ENCODE data around the gene PIP. TPM values are rescaled to one million over a fixed set of nuclear protein-coding genes. Genes with fewer than 3 reads are reported as not detected.
"Not testable (repeated sequence)": the region's sequence is repeated elsewhere in the genome, so short reads cannot be mapped to it uniquely, and the experiment has no call there.

Gene PIP
- total RNA-seq, 1 experiment from 2014 or later: not detected

DNA sequence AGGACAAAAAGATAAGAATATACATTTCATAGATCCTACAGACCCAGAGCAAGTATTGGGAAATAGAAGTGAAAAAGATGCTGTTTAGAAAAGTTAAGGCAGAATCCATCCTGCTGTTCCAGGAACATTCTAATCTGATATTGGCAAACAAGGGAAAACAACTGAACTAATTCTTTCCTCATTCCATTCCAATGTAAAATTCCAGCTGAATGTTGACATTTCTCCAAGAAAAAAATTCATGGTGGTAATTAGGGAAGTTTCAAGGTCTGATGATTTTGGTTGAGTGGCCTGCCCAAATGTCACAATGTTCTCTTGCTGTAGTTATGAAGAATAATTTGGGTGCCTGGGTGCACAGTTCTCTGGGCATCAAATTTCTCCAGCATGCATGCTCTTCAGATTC, 15.2 kb downstream of the PIP start:
- ChIA-PET CTCF (interaction anchor here (0.6 kb wide), 1 partner anchor 61 kb away, joined by 5 read pairs; no protein-coding TSS in a partner anchor), POLR2A (no interaction called here)
- BruUV-seq (replicated peaks): no TSS peak
- Mint-ChIP-seq H3K27ac (ENCODE audit: low read depth, unreplicated experiment) (no peak overlapping the region), H3K36me3 (ENCODE audit: insufficient read depth, unreplicated experiment) (no peaks in the 10 kb centered on the region), H3K4me3 (ENCODE audit: unreplicated experiment) (no peak overlapping the region), H3K9me3 (ENCODE audit: unreplicated experiment) (peaks cover 8% of the 10 kb centered on the region), H3K27me3 (ENCODE audit: insufficient read depth, unreplicated experiment) (no peaks in the 10 kb centered on the region), H3K4me1 (ENCODE audit: insufficient read depth, unreplicated experiment) (no peaks in the 10 kb centered on the region)
- intact Hi-C loops (cut with micrococcal nuclease): no loop called here
- TF ChIP-seq, protein P1, sequence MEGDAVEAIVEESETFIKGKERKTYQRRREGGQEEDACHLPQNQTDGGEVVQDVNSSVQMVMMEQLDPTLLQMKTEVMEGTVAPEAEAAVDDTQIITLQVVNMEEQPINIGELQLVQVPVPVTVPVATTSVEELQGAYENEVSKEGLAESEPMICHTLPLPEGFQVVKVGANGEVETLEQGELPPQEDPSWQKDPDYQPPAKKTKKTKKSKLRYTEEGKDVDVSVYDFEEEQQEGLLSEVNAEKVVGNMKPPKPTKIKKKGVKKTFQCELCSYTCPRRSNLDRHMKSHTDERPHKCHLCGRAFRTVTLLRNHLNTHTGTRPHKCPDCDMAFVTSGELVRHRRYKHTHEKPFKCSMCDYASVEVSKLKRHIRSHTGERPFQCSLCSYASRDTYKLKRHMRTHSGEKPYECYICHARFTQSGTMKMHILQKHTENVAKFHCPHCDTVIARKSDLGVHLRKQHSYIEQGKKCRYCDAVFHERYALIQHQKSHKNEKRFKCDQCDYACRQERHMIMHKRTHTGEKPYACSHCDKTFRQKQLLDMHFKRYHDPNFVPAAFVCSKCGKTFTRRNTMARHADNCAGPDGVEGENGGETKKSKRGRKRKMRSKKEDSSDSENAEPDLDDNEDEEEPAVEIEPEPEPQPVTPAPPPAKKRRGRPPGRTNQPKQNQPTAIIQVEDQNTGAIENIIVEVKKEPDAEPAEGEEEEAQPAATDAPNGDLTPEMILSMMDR (IDR thresholded peaks at IDR 0.05; ENCODE audit: unreplicated experiment): no peak
- no peak for DNase-seq (ENCODE audit: unreplicated experiment)

- BruUV-seq (replicated peaks): no TSS peak
- Mint-ChIP-seq H3K4me1 (ENCODE audit: insufficient read depth, unreplicated experiment) (no peaks in the 10 kb centered on the region), H3K9me3 (ENCODE audit: unreplicated experiment) (peaks cover 8% of the 10 kb centered on the region), H3K27ac (ENCODE audit: low read depth, unreplicated experiment) (no peak overlapping the region), H3K27me3 (ENCODE audit: insufficient read depth, unreplicated experiment) (no peaks in the 10 kb centered on the region), H3K4me3 (ENCODE audit: unreplicated experiment) (no peak overlapping the region), H3K36me3 (ENCODE audit: insufficient read depth, unreplicated experiment) (no peaks in the 10 kb centered on the region)
- ChIA-PET POLR2A (interaction anchor here (0.7 kb wide), 1 partner anchor 243 kb away, joined by 3 read pairs; no protein-coding TSS in a partner anchor), CTCF (no interaction called here)
- TF ChIP-seq, protein P1 (IDR thresholded peaks at IDR 0.05; ENCODE audit: unreplicated experiment): no peak
- DNase-seq (ENCODE audit: unreplicated experiment): no peak
- intact Hi-C loops (cut with micrococcal nuclease): no loop called here
Measured at GRCh38 chr7:143148050-143148449, 16.2 kb downstream of the PIP start.

DNA sequence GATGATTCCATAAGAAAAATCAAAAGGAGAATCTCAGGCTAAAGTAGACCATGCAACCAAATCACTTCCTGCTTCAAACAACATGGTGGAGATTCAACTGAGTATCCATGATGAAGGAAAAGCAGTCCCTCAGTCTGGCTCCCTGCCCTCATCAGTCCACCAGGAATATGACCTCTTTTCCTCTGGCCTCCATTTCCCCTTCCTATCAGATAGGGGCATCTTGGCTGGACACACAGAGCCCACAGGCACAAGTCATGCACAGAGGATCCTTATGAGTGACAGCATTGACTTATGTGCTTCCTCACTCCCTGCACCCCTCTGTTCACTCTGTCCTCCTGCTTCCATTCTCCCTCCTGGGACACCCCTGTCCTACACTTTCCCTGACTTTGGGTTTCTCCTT, 16.8 kb downstream of the PIP start:
- DNase-seq (ENCODE audit: unreplicated experiment): no peak
- Mint-ChIP-seq H3K36me3 (ENCODE audit: insufficient read depth, unreplicated experiment) (no peaks in the 10 kb centered on the region), H3K27me3 (ENCODE audit: insufficient read depth, unreplicated experiment) (no peaks in the 10 kb centered on the region)

DNA sequence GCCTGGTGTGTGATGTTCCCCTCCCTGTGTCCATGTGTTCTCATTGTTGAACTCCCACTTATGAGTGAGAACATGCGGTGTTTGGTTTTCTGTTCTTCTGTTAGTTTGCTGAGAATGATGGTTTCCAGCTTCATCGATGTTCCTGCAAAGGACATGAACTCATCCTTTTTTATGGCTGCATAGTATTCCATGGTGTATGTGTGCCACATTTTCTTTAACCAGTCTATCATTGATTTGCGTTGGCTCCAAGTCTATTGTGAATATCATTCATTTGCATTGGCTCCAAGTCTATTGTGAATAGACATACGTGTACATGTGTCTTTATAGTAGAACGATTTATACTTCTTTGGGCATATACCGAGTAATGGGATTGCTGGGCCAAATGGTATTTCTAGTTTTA, 18.8 kb downstream of the PIP start:
- BruUV-seq (replicated peaks); H3K4me3 Mint-ChIP-seq (ENCODE audit: unreplicated experiment): not testable (repeated sequence)

More for the DNA sequence above, 16.8 kb downstream of the PIP start:
- TF ChIP-seq, protein P1 (IDR thresholded peaks at IDR 0.05; ENCODE audit: unreplicated experiment): no peak
- no TSS peak for BruUV-seq (replicated peaks)
- Mint-ChIP-seq H3K27ac (ENCODE audit: low read depth, unreplicated experiment) (no peak overlapping the region), H3K4me1 (ENCODE audit: insufficient read depth, unreplicated experiment) (no peaks in the 10 kb centered on the region), H3K4me3 (ENCODE audit: unreplicated experiment) (no peak overlapping the region), H3K9me3 (ENCODE audit: unreplicated experiment) (peaks cover 8% of the 10 kb centered on the region)
- POLR2A ChIA-PET: no interaction called here
- CTCF ChIA-PET: no interaction called here
- intact Hi-C loops (cut with micrococcal nuclease): no loop called here

GRCh38 chr7:143158617-143159016, 26.7 kb downstream of the PIP start:
- intact Hi-C loops (cut with micrococcal nuclease); H3K36me3 Mint-ChIP-seq (ENCODE audit: insufficient read depth, unreplicated experiment); DNase-seq (ENCODE audit: unreplicated experiment); CTCF ChIA-PET; H3K27me3 Mint-ChIP-seq (ENCODE audit: insufficient read depth, unreplicated experiment); H3K27ac Mint-ChIP-seq (ENCODE audit: low read depth, unreplicated experiment); POLR2A ChIA-PET; H3K4me3 Mint-ChIP-seq (ENCODE audit: unreplicated experiment); H3K4me1 Mint-ChIP-seq (ENCODE audit: insufficient read depth, unreplicated experiment); H3K9me3 Mint-ChIP-seq (ENCODE audit: unreplicated experiment); BruUV-seq (replicated peaks): not testable (repeated sequence)

More for the DNA sequence above, 18.8 kb downstream of the PIP start:
- H3K36me3 Mint-ChIP-seq (ENCODE audit: insufficient read depth, unreplicated experiment); H3K27me3 Mint-ChIP-seq (ENCODE audit: insufficient read depth, unreplicated experiment); DNase-seq (ENCODE audit: unreplicated experiment); H3K27ac Mint-ChIP-seq (ENCODE audit: low read depth, unreplicated experiment); H3K9me3 Mint-ChIP-seq (ENCODE audit: unreplicated experiment); POLR2A ChIA-PET; intact Hi-C loops (cut with micrococcal nuclease); CTCF ChIA-PET; H3K4me1 Mint-ChIP-seq (ENCODE audit: insufficient read depth, unreplicated experiment): not testable (repeated sequence)

Data from MCF 10A (cell line).